OCI-M1 (cell line): ENCODE data around the gene SLC4A5.
A peak's percentile ranks its signal among the peaks of the same experiment; 100 is the strongest.
"Not testable (repeated sequence)": the region's sequence is repeated elsewhere in the genome, so short reads cannot be mapped to it uniquely, and the experiment has no call there.

ENCODE experiments used
- DNase-seq: peaks from one replicate; lab custom pipeline; 2025; lab: John Stamatoyannopoulos, UW

The SLC4A5 gene

GRCh38 chr2:74232426-74232825, 110.8 kb downstream of the SLC4A5 start:
- DNase-seq: no peak

- not testable (repeated sequence) for DNase-seq
These were observed 113.4 kb downstream of the SLC4A5 start for GRCh38 chr2:74229865-74230264.

GRCh38 chr2:74228772-74229171, 114.4 kb downstream of the SLC4A5 start:
- no peak for DNase-seq

GRCh38 chr2:74227646-74228045, 115.6 kb downstream of the SLC4A5 start:
- DNase-seq: no peak

GRCh38 chr2:74226648-74227213, 116.5 kb downstream of the SLC4A5 start:
- DNase-seq: no peak

- no peak for DNase-seq
These were observed 117.3 kb downstream of the SLC4A5 start for GRCh38 chr2:74225698-74226459.

GRCh38 chr2:74223941-74224770, 119.1 kb downstream of the SLC4A5 start:
- DNase-seq: no peak

- no peak for DNase-seq
These were observed 120.9 kb downstream of the SLC4A5 start for GRCh38 chr2:74222300-74222650.

GRCh38 chr2:74221604-74222299, 121.5 kb downstream of the SLC4A5 start:
- peak; percentile 12 for DNase-seq

GRCh38 chr2:74221091-74221490, 122.1 kb downstream of the SLC4A5 start:
- no peak for DNase-seq

- no peak for DNase-seq
These were observed 123.2 kb downstream of the SLC4A5 start for GRCh38 chr2:74219846-74220486.

GRCh38 chr2:74216642-74217041, 126.6 kb downstream of the SLC4A5 start:
- no peak for DNase-seq

GRCh38 chr2:74215771-74216170, 127.4 kb downstream of the SLC4A5 start:
- DNase-seq: not testable (repeated sequence)

GRCh38 chr2:74212702-74213410, 130.4 kb downstream of the SLC4A5 start:
- no peak for DNase-seq

- DNase-seq: peak; percentile 75
These were observed 137.0 kb downstream of the SLC4A5 start for GRCh38 chr2:74206180-74206688.

GRCh38 chr2:74205596-74205995, 137.6 kb downstream of the SLC4A5 start:
- peak; percentile 36 for DNase-seq

GRCh38 chr2:74205113-74205512, 138.1 kb downstream of the SLC4A5 start:
- DNase-seq: no peak

- no peak for DNase-seq
These were observed 138.8 kb downstream of the SLC4A5 start for GRCh38 chr2:74204436-74204835.

- DNase-seq: no peak
These were observed 141.6 kb downstream of the SLC4A5 start for GRCh38 chr2:74201596-74201995.

GRCh38 chr2:74201196-74201595, 142.0 kb downstream of the SLC4A5 start:
- DNase-seq: no peak

GRCh38 chr2:74199871-74200305, 143.3 kb downstream of the SLC4A5 start:
- peak; percentile 50 for DNase-seq
